ENCODE results near the gene HLA-E. TPM values are rescaled to one million over a fixed set of nuclear protein-coding genes. Genes with fewer than 3 reads are reported as not detected.
"Not testable (repeated sequence)": the region's sequence is repeated elsewhere in the genome, so short reads cannot be mapped to it uniquely, and the experiment has no call there.

HLA-E gene
- polyA plus RNA-seq, 1 donor = 69.1 TPM

GRCh38 chr6:30480536-30481156, 8.7 kb upstream of the HLA-E start:
- DNase-seq (ENCODE audit: low read depth) = no peak

GRCh38 chr6:30481211-30481964, 7.9 kb upstream of the HLA-E start:
- no peak for DNase-seq (ENCODE audit: low read depth)

GRCh38 chr6:30481965-30482644, 7.2 kb upstream of the HLA-E start:
- not testable (repeated sequence) for DNase-seq (ENCODE audit: low read depth)

GRCh38 chr6:30483677-30484279, 5.5 kb upstream of the HLA-E start:
- peak; percentile 48 for DNase-seq (ENCODE audit: low read depth)

- no peak for DNase-seq (ENCODE audit: low read depth)
Measured at GRCh38 chr6:30485236-30485635, 4.1 kb upstream of the HLA-E start.

GRCh38 chr6:30487926-30488325, 1.4 kb upstream of the HLA-E start:
- no peak for DNase-seq (ENCODE audit: low read depth)

GRCh38 chr6:30488697-30489080, 620 bp upstream of the HLA-E start:
- not testable (repeated sequence) for DNase-seq (ENCODE audit: low read depth)

- no peak for DNase-seq (ENCODE audit: low read depth)
Measured at GRCh38 chr6:30490026-30490876, 942 bp downstream of the HLA-E start.

GRCh38 chr6:30491291-30491953, 2.1 kb downstream of the HLA-E start:
- DNase-seq (ENCODE audit: low read depth) = not testable (repeated sequence)

- no peak for DNase-seq (ENCODE audit: low read depth)
Measured at GRCh38 chr6:30491991-30492952, 3.0 kb downstream of the HLA-E start.

- DNase-seq (ENCODE audit: low read depth) = no peak
Measured at GRCh38 chr6:30493643-30494250, 4.4 kb downstream of the HLA-E start.

- no peak for DNase-seq (ENCODE audit: low read depth)
Measured at GRCh38 chr6:30494291-30494861, 5.1 kb downstream of the HLA-E start.

GRCh38 chr6:30495060-30495459, 5.8 kb downstream of the HLA-E start:
- not testable (repeated sequence) for DNase-seq (ENCODE audit: low read depth)

GRCh38 chr6:30495993-30496392, 6.7 kb downstream of the HLA-E start:
- no peak for DNase-seq (ENCODE audit: low read depth)

GRCh38 chr6:30497261-30497599, 7.9 kb downstream of the HLA-E start:
- DNase-seq (ENCODE audit: low read depth) = not testable (repeated sequence)

- no peak for DNase-seq (ENCODE audit: low read depth)
Measured at GRCh38 chr6:30497714-30498113, 8.4 kb downstream of the HLA-E start.

GRCh38 chr6:30498705-30499104, 9.4 kb downstream of the HLA-E start:
- DNase-seq (ENCODE audit: low read depth) = not testable (repeated sequence)

- DNase-seq (ENCODE audit: low read depth) = no peak
Measured at GRCh38 chr6:30500421-30501355, 11.4 kb downstream of the HLA-E start.
